CD8-positive, alpha-beta memory T cell (primary cell): ENCODE data around the gene CARS1. TPM values are rescaled to one million over a fixed set of nuclear protein-coding genes. Genes with fewer than 3 reads are reported as not detected.

ENCODE experiments used
- CTCF ChIA-PET: fragments of 350-600 bp; sonication (Branson Sonifier 250); formaldehyde crosslinking; loops from one replicate; lab custom pipeline; 2021; ENCODE audit warnings: antibody characterized with exemption; lab: Charles Lee
- POLR2A ChIA-PET: fragments of 350-600 bp; sonication (Branson Sonifier 250); formaldehyde crosslinking; loops from one replicate; lab custom pipeline; 2021; ENCODE audit warnings: antibody characterized with exemption; lab: Charles Lee
- DNase-seq, 5 donors: peaks; one replicate each; pipeline versions ENCODE4 v3.0.0 to v3.0.0-alpha.2; 2020 to 2022; ENCODE audit warnings: mixed read lengths in 1 of 5
- H3K27ac ChIP-seq: one replicate; pipeline ENCODE4 v1.7.0; 2013; ENCODE audit warnings: low read depth, mild to moderate bottlenecking, low read length, moderate library complexity
- H3K27me3 ChIP-seq: 2 replicates; pipeline ENCODE4 v1.7.0; 2013; ENCODE audit warnings: low read length, mild to moderate bottlenecking; ENCODE audit not compliant: insufficient read depth, poor library complexity, severe bottlenecking
- H3K36me3 ChIP-seq: 2 replicates; pipeline ENCODE4 v1.7.0; 2013; ENCODE audit warnings: mild to moderate bottlenecking, low read length, moderate library complexity; ENCODE audit not compliant: insufficient read depth
- H3K4me1 ChIP-seq: 2 replicates; pipeline ENCODE4 v1.7.0; 2013; ENCODE audit warnings: mild to moderate bottlenecking, low read length, moderate library complexity; ENCODE audit not compliant: insufficient read depth
- H3K4me3 ChIP-seq: 2 replicates; pipeline ENCODE4 v1.7.0; 2013; ENCODE audit warnings: mild to moderate bottlenecking, low read length
- H3K9me3 ChIP-seq: 2 replicates; pipeline ENCODE4 v1.7.0; 2013; ENCODE audit warnings: mild to moderate bottlenecking, low read length
- H3K27ac Mint-ChIP-seq, 8 donors: one replicate each; pipeline ENCODE4 v1.8.0; 2020 to 2021; ENCODE audit warnings: mixed read lengths in 8 of 8, mild to moderate bottlenecking in 6 of 8, inconsistent platforms in 3 of 8, moderate library complexity in 3 of 8
- H3K27me3 Mint-ChIP-seq, 2 donors: one replicate each; pipeline ENCODE4 v1.8.0; 2020 to 2021; ENCODE audit warnings: mixed read lengths in 2 of 2, mild to moderate bottlenecking in 1 of 2, moderate library complexity in 1 of 2
- H3K36me3 Mint-ChIP-seq, 3 donors: one replicate each; pipeline ENCODE4 v1.8.0; 2020 to 2021; ENCODE audit warnings: mixed read lengths in 3 of 3, inconsistent platforms in 1 of 3, mild to moderate bottlenecking in 1 of 3
- H3K4me1 Mint-ChIP-seq, 3 donors: one replicate each; pipeline ENCODE4 v1.8.0; 2020 to 2021; ENCODE audit warnings: mixed read lengths in 3 of 3, inconsistent platforms in 1 of 3, mild to moderate bottlenecking in 1 of 3
- H3K4me3 Mint-ChIP-seq, 7 donors: one replicate each; pipeline ENCODE4 v1.8.0; 2020 to 2021; ENCODE audit warnings: mixed read lengths in 7 of 7, mild to moderate bottlenecking in 6 of 7, moderate library complexity in 4 of 7, inconsistent platforms in 2 of 7
- H3K9me3 Mint-ChIP-seq, 5 donors: one replicate each; pipeline ENCODE4 v1.8.0; 2020 to 2022; ENCODE audit warnings: mixed read lengths in 5 of 5, mild to moderate bottlenecking in 3 of 5, moderate library complexity in 2 of 5, inconsistent platforms in 1 of 5
- polyA plus RNA-seq: library from polyadenylated mRNA; unstranded; fragments of 300-500 nt; fragmentation: Illumina TruSeq; gene quantifications from one replicate; pipeline ENCODE4 v1.2.3, GENCODE V29; 2021
- total RNA-seq, 2 experiments: library from RNA; stranded (reverse); gene quantifications; one replicate each; pipeline ENCODE4 v1.2.3, GENCODE V29; 2021

CARS1 gene
- total and polyA plus RNA-seq, 3 experiments from 2014 or later: 43.4 to 83.3 (median 81.2) TPM

DNA sequence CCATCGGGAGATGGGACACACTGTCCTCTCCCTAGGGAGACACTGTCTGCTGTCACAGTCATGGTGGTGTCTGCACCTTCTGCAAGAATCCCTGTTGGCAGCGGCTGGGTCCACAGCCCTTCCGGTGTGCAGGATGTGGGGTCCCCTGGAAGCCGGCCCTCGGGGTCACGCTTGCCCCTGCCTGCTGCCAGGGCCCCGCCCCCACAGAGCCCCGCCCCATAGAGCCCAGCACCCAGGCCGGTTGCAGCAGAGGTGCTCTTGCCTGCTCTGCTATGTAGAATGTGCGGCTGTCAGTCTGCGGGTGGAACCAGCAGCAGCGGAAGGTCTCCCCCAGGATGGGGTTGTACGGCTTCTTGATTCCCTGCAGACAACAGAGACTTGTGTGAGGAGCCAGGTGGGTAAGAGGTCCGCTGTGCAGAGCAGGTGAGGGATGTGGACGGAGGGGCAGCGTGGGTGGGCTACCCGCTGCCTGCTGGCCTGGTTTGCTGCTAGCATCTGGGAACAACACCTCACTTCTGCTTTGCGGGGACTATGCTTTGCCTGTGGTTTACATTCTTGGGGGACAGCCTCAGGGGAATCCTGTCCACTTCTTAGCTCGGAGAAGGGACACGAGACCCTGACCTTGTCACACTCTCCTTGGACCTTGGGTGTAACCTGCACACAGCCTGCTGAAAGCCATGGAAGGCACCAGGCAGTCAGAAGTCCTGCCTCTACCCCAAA is 44.9 kb upstream of the CARS1 start:
- Histone ChIP-seq H3K36me3 (no peaks in the 10 kb centered on the region), H3K27ac (no peak overlapping the region), H3K9me3 (no peaks in the 10 kb centered on the region), H3K4me3 (no peak overlapping the region), H3K27me3 (no peaks in the 10 kb centered on the region), H3K4me1 (peaks cover 8% of the 10 kb centered on the region)
- H3K36me3 Mint-ChIP-seq: no peaks in the 10 kb centered on the region
- peak overlapping the region in 1 of 8 donors; percentile 78 for H3K27ac Mint-ChIP-seq
- no peaks in the 10 kb centered on the region for H3K27me3 Mint-ChIP-seq
- no peak for DNase-seq
- peaks cover 13 to 22% (median 20%) of the 10 kb centered on the region in 3 donors for H3K4me1 Mint-ChIP-seq
- CTCF ChIA-PET: interaction anchor here (1.1 to 1.3 kb wide), 2 partner anchors 10 to 87 kb away, joined by 3 read pairs; no protein-coding TSS in a partner anchor
- H3K9me3 Mint-ChIP-seq: no peaks in the 10 kb centered on the region
- POLR2A ChIA-PET: no interaction called here
- no peak overlapping the region for H3K4me3 Mint-ChIP-seq

DNA sequence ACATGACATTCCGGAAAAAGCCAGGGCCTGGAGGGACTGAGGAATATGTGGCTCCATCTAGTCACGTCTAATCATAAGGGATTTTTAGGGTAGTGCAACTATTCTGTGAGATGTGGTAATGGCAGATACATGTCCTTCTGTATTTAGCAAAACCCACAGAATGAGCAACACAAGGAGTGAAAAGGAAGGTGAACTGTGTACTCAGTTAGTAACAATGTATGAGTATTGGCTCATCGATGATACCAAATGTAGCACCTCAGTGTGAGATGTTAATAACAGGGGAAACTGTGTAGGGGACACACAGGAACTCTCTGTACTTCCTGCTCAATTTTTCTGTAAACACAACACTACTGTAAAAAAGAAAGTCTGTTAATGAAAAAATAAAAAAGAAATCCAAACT is 42.0 kb upstream of the CARS1 start:
- Histone ChIP-seq H3K9me3 (no peaks in the 10 kb centered on the region), H3K4me3 (no peak overlapping the region), H3K27ac (no peak overlapping the region), H3K4me1 (peaks cover 8% of the 10 kb centered on the region), H3K36me3 (no peaks in the 10 kb centered on the region), H3K27me3 (no peaks in the 10 kb centered on the region)
- Mint-ChIP-seq H3K4me1 (peaks cover 13 to 22% (median 20%) of the 10 kb centered on the region in 3 donors), H3K4me3 (peak overlapping the region in 4 of 7 donors; percentile 0 to 29 (median 22)), H3K27me3 (no peaks in the 10 kb centered on the region), H3K9me3 (no peaks in the 10 kb centered on the region), H3K27ac (peak overlapping the region; percentile 55 to 92 (median 76)), H3K36me3 (peaks cover 0 to 4% (median 0%) of the 10 kb centered on the region in 3 donors)
- CTCF ChIA-PET: interaction anchor here (0.7 kb wide), 1 partner anchor 283 kb away, joined by 3 read pairs; no protein-coding TSS in a partner anchor
- no peak for DNase-seq
- POLR2A ChIA-PET: no interaction called here

DNA sequence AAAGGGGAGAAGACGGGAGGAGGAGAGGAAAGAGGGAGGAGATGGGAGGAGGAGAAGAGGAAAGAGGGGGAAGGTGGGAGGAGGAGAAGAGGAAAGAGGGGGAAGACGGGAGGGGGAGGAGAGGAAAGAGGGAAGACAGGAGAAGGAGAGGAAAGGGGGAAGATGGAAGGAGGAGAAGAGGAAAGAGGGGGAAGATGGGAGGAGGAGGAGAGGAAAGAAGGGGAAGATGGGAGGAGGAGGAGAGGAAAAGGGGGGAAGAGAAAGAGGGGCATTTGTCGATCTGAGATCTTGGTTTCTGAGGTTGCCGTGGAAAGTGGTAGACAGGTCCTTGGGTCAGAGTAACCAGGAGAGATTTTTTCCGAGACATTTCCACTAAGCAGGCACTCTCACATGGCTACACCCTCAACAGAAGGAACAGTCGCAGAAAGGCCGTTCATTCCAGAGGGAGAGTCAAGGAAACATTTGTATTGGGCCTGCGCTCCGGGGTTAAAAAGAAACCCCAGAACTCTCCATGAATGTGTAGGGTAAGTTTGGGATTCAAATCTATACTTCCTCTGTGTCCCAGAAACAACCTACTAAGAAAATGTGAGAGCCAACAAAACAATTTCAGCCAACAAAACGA is 39.8 kb upstream of the CARS1 start:
- CTCF ChIA-PET: no interaction called here
- Histone ChIP-seq H3K9me3 (no peaks in the 10 kb centered on the region), H3K4me3 (no peak overlapping the region), H3K36me3 (no peaks in the 10 kb centered on the region), H3K4me1 (peaks cover 8% of the 10 kb centered on the region), H3K27ac (no peak overlapping the region), H3K27me3 (no peaks in the 10 kb centered on the region)
- Mint-ChIP-seq H3K36me3 (peaks cover 0 to 4% (median 0%) of the 10 kb centered on the region in 3 donors), H3K4me1 (peaks cover 13 to 22% (median 21%) of the 10 kb centered on the region in 3 donors), H3K9me3 (no peaks in the 10 kb centered on the region), H3K4me3 (no peak overlapping the region), H3K27ac (peak overlapping the region in 5 of 8 donors; percentile 13 to 52 (median 20)), H3K27me3 (peaks cover 0 to under 1% of the 10 kb centered on the region in 2 donors)
- DNase-seq: no peak
- POLR2A ChIA-PET: no interaction called here

- no peak overlapping the region for H3K27ac ChIP-seq
- Mint-ChIP-seq H3K4me1 (peaks cover 13 to 24% (median 22%) of the 10 kb centered on the region in 3 donors), H3K9me3 (no peaks in the 10 kb centered on the region), H3K36me3 (peaks cover 0 to 4% (median 0%) of the 10 kb centered on the region in 3 donors), H3K4me3 (no peak overlapping the region), H3K27me3 (peaks cover 3 to 4% of the 10 kb centered on the region in 2 donors), H3K27ac (peak overlapping the region in 3 of 8 donors; percentile 13 to 84 (median 66))
- ChIA-PET CTCF (no interaction called here), POLR2A (no interaction called here)
- no peaks in the 10 kb centered on the region for H3K27me3 ChIP-seq
- no peaks in the 10 kb centered on the region for H3K36me3 ChIP-seq
- no peak for DNase-seq
- H3K4me1 ChIP-seq: peaks cover 8% of the 10 kb centered on the region
- no peak overlapping the region for H3K4me3 ChIP-seq
- H3K9me3 ChIP-seq: no peaks in the 10 kb centered on the region
Measured at GRCh38 chr11:3095712-3096361, 38.6 kb upstream of the CARS1 start.

- H3K4me1 ChIP-seq: peaks cover 7% of the 10 kb centered on the region
- no peaks in the 10 kb centered on the region for H3K9me3 ChIP-seq
- no peaks in the 10 kb centered on the region for H3K36me3 ChIP-seq
- H3K27me3 ChIP-seq: no peaks in the 10 kb centered on the region
- Mint-ChIP-seq H3K27ac (peak overlapping the region in 1 of 8 donors; percentile 50), H3K9me3 (no peaks in the 10 kb centered on the region), H3K36me3 (peaks cover 0 to 4% (median 0%) of the 10 kb centered on the region in 3 donors), H3K4me1 (peaks cover 10 to 13% (median 11%) of the 10 kb centered on the region in 3 donors), H3K27me3 (peaks cover 3 to 6% of the 10 kb centered on the region in 2 donors), H3K4me3 (no peak overlapping the region)
- DNase-seq: no peak
- no peak overlapping the region for H3K27ac ChIP-seq
- POLR2A ChIA-PET: no interaction called here
- CTCF ChIA-PET: interaction anchor here (1.3 to 2.1 kb wide), 2 partner anchors 57 to 561 kb away, joined by 3 to 8 read pairs; no protein-coding TSS in a partner anchor
- no peak overlapping the region for H3K4me3 ChIP-seq
Measured at GRCh38 chr11:3094223-3094824, 37.1 kb upstream of the CARS1 start.

DNA sequence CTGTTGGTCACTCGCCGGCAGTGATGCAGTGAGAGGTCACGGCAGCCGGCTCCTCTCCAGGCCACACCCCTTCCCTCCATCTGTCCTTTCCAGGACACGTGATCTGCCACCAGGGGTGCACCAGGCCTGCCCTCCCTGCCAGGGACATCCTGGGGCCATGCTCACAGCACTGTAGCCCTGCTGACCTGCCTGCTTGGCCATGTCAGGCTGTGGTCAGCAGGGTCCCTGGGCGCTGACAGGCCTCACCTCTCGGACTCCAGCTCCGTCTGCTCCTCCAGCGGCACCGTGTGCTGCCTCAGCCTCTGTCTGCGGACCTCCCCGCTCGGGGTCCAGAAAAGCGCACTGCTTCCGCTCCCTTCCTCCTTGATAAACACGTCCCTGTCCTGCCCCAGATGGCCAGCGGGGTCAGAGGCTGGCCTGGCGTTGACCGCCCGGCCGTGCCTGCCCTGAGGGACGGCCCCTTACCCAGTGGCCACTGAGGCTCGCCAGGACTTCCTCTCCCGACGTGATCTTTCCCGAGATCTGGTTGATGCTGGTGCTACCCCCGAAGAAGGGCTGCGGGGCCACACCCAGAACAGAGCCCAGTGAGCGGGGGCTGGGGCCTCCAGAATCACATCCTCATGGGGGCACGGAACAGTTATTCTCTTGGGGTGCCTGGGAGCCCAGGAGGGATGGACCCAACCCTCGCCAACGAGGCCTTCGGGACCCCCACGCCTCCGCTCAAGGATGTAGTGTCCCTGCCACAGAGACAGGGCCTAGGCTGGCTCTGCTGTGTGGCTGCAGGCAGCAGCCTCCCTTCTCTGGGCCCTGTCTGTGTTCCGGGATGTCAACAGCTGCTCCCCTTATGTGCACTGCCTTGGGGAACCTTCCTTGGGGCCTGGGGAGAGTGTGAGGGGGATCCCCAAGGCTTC is 36.3 kb upstream of the CARS1 start:
- Mint-ChIP-seq H3K36me3 (peaks cover 0 to 4% (median 0%) of the 10 kb centered on the region in 3 donors), H3K4me1 (peaks cover 5 to 7% (median 5%) of the 10 kb centered on the region in 3 donors), H3K27me3 (peaks cover 3 to 6% of the 10 kb centered on the region in 2 donors), H3K4me3 (no peak overlapping the region), H3K27ac (no peak overlapping the region), H3K9me3 (no peaks in the 10 kb centered on the region)
- Histone ChIP-seq H3K4me1 (no peaks in the 10 kb centered on the region), H3K4me3 (no peak overlapping the region), H3K27me3 (no peaks in the 10 kb centered on the region), H3K27ac (no peak overlapping the region), H3K9me3 (no peaks in the 10 kb centered on the region), H3K36me3 (no peaks in the 10 kb centered on the region)
- CTCF ChIA-PET: interaction anchor here (1.3 to 3.4 kb wide), 6 partner anchors 43 to 560 kb away, joined by 3 to 35 read pairs (median 14); no protein-coding TSS in a partner anchor
- POLR2A ChIA-PET: no interaction called here
- no peak for DNase-seq

- no peaks in the 10 kb centered on the region for H3K36me3 ChIP-seq
- Mint-ChIP-seq H3K27ac (no peak overlapping the region), H3K9me3 (no peaks in the 10 kb centered on the region), H3K4me1 (peaks cover 0 to 3% (median 2%) of the 10 kb centered on the region in 3 donors), H3K27me3 (peaks cover 3 to 6% of the 10 kb centered on the region in 2 donors), H3K36me3 (peaks cover 0 to 4% (median 0%) of the 10 kb centered on the region in 3 donors), H3K4me3 (no peak overlapping the region)
- no peaks in the 10 kb centered on the region for H3K9me3 ChIP-seq
- no peak overlapping the region for H3K4me3 ChIP-seq
- H3K4me1 ChIP-seq: no peaks in the 10 kb centered on the region
- no peak overlapping the region for H3K27ac ChIP-seq
- CTCF ChIA-PET: interaction anchor here (1.3 to 3.4 kb wide), 8 partner anchors 38 to 560 kb away, joined by 4 to 35 read pairs (median 12); no protein-coding TSS in a partner anchor
- POLR2A ChIA-PET: no interaction called here
- H3K27me3 ChIP-seq: no peaks in the 10 kb centered on the region
- DNase-seq: no peak
Measured at GRCh38 chr11:3092603-3093141, 35.4 kb upstream of the CARS1 start.
